NK-92 (cell line): Measurements from ENCODE around the gene IQUB.
"Not testable (repeated sequence)": the region's sequence is repeated elsewhere in the genome, so short reads cannot be mapped to it uniquely, and the experiment has no call there.

Experiments used
- DNase-seq: peaks from one replicate; lab custom pipeline; 2025; ENCODE audit not compliant: unreplicated experiment; lab: John Stamatoyannopoulos, UW

IQUB gene

GRCh38 chr7:123548406-123548805 lies 14.0 kb upstream of the IQUB start:
- DNase-seq, result no peak

DNA sequence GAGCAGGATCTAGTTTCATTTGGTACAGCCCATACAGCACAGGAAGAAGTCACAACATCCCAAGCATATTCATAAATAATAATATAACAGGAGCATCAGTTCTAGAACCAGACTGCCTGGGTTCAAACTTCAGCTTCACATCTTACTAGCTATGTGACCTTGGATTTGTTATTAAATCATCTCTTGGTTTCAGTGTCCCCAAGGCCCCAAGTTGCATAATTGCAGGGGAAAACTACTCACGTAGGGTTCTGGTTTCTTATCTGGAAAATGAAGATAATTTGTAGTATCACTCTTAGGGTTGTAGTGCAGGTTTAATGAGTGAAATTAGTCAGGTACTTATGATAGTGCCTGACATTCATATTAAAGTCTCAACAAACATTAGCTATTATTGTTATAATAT lies 5.5 kb upstream of the IQUB start:
- DNase-seq, result no peak

GRCh38 chr7:123538897-123539296 lies 4.5 kb upstream of the IQUB start:
- DNase-seq, result no peak

GRCh38 chr7:123538189-123538714 lies 3.9 kb upstream of the IQUB start:
- DNase-seq, result no peak

DNA sequence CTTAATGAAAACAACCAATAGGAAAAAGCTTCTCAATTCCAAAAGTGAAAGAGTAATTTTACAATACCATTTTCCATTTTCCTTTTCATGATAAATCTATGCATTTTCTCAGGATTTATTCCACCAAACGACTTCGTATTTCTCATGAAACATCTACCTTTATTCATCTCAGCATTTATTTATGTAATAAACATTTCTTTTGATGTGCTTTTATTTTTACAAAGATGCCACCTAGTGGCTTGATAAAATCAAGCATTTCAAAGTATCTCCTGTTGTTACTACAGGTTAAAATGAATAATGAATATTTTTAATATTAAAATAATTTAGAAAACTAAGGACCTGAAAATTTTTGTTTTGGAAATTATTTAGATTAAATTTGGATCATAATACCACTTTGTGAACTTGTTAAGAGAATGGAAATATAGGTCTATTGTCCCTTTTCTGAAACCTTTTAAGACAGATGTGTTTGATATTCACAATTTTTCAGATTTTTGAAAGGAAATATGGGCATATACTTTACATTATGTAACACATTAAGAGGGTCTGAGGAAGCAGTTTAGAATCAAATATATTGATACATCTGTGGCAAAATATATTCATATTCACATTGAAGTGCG lies 2.7 kb upstream of the IQUB start:
- DNase-seq, result no peak

DNA sequence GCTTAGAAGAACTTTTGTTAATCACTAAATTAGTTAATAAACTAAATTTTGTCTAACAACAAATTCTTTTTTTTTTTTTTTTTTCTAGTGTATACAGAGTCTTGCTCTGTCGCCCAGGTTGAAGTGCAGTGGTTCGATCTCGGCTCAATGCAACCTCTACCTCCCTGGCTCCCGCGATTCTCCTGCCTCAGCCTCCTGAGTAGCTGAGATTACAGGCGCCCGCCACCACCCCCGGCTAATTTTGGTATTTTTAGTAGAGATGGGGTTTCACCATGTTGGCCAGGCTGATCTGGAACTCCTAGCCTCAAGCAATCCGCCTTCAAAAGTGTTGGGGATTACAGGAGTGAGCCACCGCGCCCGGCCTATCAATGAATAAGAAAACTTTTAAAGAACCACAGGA lies 1.1 kb upstream of the IQUB start:
- no peak for DNase-seq

DNA sequence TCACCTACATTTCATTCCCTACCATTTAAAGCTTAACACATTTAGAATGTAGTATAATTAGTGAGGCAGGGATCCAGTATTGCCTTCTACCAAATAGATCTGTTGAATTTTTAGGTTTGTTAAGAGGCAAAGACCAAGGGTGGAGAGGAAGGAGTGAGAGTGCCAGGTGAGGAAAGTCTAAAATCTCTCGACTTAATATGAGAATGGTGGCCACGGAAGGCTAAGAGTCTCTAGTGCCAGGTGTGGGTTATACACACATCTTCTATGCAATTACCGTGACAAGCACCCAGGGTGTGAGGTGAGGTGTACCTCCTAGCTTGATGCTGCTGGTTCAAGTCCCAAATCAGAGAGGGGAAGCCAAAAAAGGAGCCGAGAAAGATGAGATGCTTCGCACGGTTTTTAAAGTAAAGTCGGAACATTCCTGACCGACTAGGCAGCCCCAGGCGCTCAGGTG lies 439 bp downstream of the IQUB start:
- DNase-seq, result no peak

DNA sequence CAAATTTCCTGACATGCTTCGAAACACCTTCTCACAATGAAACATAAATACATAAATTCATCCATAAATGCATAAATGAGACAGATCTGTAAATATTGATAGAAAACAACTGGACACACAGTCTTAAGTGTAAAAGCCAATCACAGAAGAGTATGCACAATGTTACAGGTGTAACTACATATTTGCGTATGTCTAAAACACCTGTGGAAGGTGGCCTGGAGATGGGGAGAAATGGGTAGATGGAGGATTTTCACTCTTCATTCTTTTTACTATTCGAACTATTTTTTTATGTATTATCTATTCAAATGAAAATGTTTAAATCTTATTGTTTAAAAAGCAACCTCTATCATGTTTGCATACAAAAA lies 860 bp downstream of the IQUB start:
- no peak for DNase-seq

DNA sequence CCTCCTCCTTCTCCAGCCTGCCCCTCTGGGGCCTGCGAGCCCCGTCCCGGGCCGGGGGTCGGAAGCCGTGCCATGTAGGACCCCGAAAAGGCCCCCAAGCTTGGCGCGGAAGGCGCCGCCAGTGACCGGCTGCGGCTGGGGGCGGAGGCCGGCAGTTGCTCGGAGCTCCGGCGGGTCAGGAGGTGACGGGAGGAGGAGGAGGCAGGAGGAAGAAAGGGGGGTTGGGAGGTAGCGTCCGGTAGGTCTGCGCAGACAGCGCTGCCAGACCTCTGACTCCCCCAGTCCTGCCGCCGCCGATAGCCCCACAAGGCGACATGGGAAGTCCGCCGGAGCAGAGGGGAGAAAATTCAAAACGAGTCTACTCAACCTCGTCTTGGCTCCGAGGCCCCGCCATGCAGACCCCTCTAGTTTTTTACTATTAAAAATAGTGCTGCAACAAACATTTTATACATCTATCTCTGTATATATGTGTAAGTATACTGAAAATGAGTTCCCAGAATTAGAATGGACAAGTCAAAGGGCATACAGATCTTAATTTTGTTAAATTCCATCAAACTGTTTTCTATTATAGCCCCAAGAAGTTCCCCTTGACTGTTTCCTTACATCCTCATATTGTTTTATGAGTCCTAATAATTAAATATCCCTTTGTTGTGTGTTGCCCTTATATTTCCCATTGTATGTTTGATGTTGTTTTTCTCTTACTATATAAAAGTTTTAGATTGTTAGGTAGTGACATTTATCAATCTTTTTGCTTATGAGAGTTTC lies 1.4 kb downstream of the IQUB start:
- DNase-seq, result not testable (repeated sequence)

DNA sequence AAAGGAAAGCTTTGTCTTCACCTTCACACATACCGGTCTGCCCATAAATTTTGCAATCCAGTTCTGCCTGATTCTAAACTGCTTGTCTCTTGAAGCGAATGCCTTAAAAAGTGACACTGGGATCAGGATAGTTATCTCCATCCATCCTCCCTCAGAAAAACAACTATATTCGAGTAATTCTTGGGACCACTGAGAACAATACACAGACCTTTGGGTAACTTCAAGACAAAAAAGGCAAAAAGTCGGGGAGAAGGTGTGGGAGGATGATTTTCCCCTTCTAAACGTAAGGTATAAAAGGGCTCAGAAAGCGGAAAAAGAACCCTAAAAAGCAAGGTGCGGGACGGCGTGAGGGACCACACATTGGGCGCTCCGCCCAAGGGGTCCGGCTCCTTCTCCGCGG lies 2.1 kb downstream of the IQUB start:
- not testable (repeated sequence) for DNase-seq

GRCh38 chr7:123530035-123530591 lies 4.3 kb downstream of the IQUB start:
- DNase-seq, result not testable (repeated sequence)

- DNase-seq, result no peak
These were observed 6.1 kb downstream of the IQUB start for GRCh38 chr7:123528265-123528664.

GRCh38 chr7:123527712-123528225 lies 6.6 kb downstream of the IQUB start:
- not testable (repeated sequence) for DNase-seq

DNA sequence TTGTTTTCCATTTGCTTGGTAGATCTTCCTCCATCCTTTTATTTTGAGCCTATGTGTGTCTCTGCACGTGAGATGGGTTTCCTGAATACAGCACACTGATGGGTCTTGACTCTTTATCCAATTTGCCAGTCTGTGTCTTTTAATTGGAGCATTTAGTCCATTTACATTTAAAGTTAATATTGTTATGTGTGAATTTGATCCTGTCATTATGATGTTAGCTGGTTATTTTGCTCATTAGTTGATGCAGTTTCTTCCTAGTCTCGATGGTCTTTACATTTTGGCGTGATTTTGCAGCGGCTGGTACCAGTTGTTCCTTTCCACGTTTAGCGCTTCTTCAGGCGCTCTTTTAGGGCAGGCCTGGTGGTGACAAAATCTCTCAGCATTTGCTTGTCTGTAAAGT lies 7.9 kb downstream of the IQUB start:
- DNase-seq, result not testable (repeated sequence)

GRCh38 chr7:123522066-123522465 lies 12.3 kb downstream of the IQUB start:
- no peak for DNase-seq

GRCh38 chr7:123505221-123505620 lies 29.2 kb downstream of the IQUB start:
- no peak for DNase-seq

DNA sequence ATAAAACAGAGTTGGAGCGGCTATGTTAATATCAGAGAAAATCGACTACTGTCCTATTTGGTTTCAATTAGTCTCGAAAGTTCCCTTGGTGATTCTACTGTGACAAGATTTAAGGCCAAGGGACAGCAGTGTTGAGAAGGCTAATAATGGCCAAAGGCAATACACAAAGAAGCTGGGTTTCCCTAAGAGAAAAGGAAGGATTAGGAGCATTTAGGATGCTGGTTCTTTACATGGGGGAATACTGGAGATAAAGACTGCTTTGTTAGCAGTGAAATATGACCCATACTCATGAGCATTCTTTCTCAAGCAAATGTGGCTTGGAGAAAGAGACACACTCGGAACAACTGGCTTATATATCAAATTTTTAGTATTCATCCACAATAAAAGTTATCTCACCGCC lies 32.2 kb downstream of the IQUB start:
- DNase-seq, result no peak

DNA sequence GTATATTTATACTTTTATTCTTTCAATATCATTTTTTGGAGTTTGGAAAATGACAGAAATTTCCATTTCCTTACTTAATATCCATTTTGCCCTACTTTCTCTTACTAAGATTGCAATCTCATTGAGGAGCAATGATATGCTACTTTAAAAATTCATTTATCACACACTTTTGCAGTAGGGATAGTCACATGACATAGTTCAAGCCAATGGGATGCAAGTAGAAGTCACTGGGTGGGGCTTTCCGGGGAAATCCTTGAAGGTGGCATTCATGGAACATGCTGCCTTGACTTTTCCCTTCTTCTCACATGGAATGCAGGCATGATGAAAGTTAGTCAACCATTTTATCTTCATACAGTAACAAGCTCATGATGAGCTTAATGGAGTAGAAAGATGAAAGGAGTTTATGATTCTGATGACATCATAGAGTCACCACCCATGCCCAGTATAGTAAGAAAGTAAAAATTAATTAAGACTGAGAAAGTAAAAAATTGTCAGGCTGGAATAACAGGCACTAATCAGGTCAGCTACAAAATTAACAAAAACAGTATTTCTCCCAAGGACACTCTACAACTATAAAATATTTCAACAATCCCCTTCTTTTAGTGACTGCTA lies 33.4 kb downstream of the IQUB start:
- DNase-seq, result no peak

DNA sequence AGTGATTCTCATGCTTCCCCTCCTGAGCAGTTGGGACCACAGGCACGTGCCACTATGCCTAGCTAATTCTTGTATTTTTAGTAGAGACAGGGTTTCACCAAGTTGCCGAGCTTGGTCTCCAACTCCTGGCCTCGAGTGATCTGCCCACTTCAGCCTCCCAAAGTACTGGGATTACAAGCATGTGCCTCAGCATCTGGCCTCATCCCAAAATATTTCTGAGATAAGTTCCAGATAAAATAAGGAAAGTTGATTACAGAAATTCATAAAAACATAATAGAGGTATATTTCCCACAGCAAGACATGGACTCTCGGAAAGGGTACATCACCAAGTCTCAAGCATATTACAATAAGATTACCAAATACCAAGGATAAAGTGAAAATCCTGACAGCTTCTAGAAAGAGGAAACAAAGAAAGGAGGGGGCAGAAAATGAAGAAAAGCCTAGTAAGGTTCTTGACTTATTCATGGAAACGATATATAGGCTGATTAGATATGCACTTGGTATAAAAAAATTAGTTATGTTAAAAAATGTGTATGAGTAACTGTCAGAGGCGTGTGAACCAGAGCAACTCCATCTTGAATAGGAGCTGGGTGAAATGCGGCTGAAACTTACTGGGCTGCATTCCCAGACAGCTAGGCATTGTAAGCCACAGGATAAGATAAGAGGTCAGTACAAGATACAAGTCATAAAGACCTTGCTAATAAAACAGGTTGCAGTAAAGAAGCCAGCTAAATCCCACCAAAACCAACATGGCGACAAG lies 35.0 kb downstream of the IQUB start:
- no peak for DNase-seq

GRCh38 chr7:123498601-123499000 lies 35.8 kb downstream of the IQUB start:
- DNase-seq, result no peak

- DNase-seq, result no peak
These were observed 36.4 kb downstream of the IQUB start for GRCh38 chr7:123498031-123498430.
